DOHH2 (cell line): ENCODE data around the gene PER1.

Experiments used
- CTCF ChIP-seq: fragments of 200-600 bp; sonication (generic); IDR thresholded peaks from one replicate; pipeline ENCODE4 v1.5.1; 2014; ENCODE audit warnings: antibody characterized with exemption, mild to moderate bottlenecking, low read depth, low read length; ENCODE audit not compliant: poor library complexity, severe bottlenecking
- EZH2phosphoT487 ChIP-seq: fragments of 200-600 bp; sonication (generic); IDR thresholded peaks from 2 replicates; pipeline ENCODE4 v1.6.1; 2017; ENCODE audit warnings: borderline replicate concordance, mild to moderate bottlenecking, antibody characterized with exemption, low read length, moderate library complexity, mixed read lengths

GRCh38 chr17:8158267-8159031 lies 6.2 kb upstream of the PER1 start:
- TF ChIP-seq CTCF (peak; percentile 83), EZH2phosphoT487 (no peak)
